ENCODE measurements around the gene DONSON. TPM values are rescaled to one million over a fixed set of nuclear protein-coding genes. Genes with fewer than 3 reads are reported as not detected.
A peak's percentile ranks its signal among the peaks of the same experiment; 100 is the strongest.

The DONSON gene
- total and polyA plus RNA-seq, 9 of the 15 experiments (the other 6 are each of a cell fraction or from before 2014, with no cell fraction given) = 26.7 to 124 (median 62.6) TPM

GRCh38 chr21:33552999-33553598 lies 35.4 kb downstream of the DONSON start:
- Histone ChIP-seq H3K9ac (ENCODE audit: insufficient read depth in 1 of 2, low read depth in 2 of 2, low read length in 2 of 2) (no peak overlapping the region), H3K4me2 (ENCODE audit: insufficient read depth, low read length) (no peak overlapping the region), H3K9me3 (replicated peaks; ENCODE audit: control insufficient read depth, insufficient read depth, low read depth, low read length) (peaks cover 31% of the 10 kb centered on the region), H3K4me3 (no peak overlapping the region), H2AFZ (ENCODE audit: low read depth, low read length) (no peak overlapping the region), H3K79me2 (ENCODE audit: control insufficient read depth, insufficient read depth, low read length) (peaks cover 97% of the 10 kb centered on the region), H4K20me1 (replicated peaks; ENCODE audit: control insufficient read depth, insufficient read depth, low read length) (0 out of 2 replicates have a peak, but pooled peaks cover 4% of the 10 kb centered on the region), H3K4me1 (replicated peaks in 1 of 2; ENCODE audit: control insufficient read depth in 2 of 2, insufficient read depth in 2 of 2, low read length in 2 of 2) (peaks cover 0 to 9% of the 10 kb centered on the region in 2 experiments; a peak in 1 of 5 replicates), H3K36me3 (ENCODE audit: control insufficient read depth, insufficient read depth, low read length) (peaks cover 97% of the 10 kb centered on the region), H3K27me3 (ENCODE audit: control insufficient read depth in 2 of 2, insufficient read depth in 2 of 2, low read length in 2 of 2) (no peaks in the 10 kb centered on the region), H3K27ac (ENCODE audit: extremely low read depth, low read depth, low read length) (no peak overlapping the region), H3K9me1 (ENCODE audit: control insufficient read depth, insufficient read depth, low read length) (no peaks in the 10 kb centered on the region)
- ChIA-PET CTCF (ENCODE audit: low intra/inter-chr PET ratio) (no interaction called here), POLR2A (interaction anchor here (1.3 to 10.6 kb wide), 3 partner anchors 9 to 29 kb away, joined by 3 to 130 read pairs (median 99); partner anchors contain the start of genes GART and SON)
- BruUV-seq (replicated peaks) = no TSS peak
- ATAC-seq (peak; percentile 12), DNase-seq (ENCODE audit: extremely low read depth in 1 of 4, low spot score in 3 of 4) (no peak), FAIRE-seq (no peak)
- intact Hi-C loops (cut with micrococcal nuclease) (no loop called here), in situ Hi-C loops (cut with MboI) (no loop called here)
- 98% methylated on average over 12 of the region's 12 CpGs for WGBS (ENCODE audit: insufficient coverage, low coverage, missing lambda C conversion rate)
- TF ChIP-seq ZNF449 (CRISPR knock-in tag; IDR thresholded peaks at IDR 0.05) (no peak), POLR2B (IDR thresholded peaks at IDR 0.05; ENCODE audit: low read depth, partially characterized antibody) (no peak), NBN (IDR thresholded peaks at IDR 0.05; ENCODE audit: low read depth) (no peak), POLR2G (IDR thresholded peaks at IDR 0.05; ENCODE audit: low read depth, low read length) (peak; percentile 39; the same call in 1 of the 2 replicates), TFAP4 (CRISPR knock-in tag; IDR thresholded peaks at IDR 0.05; ENCODE audit: borderline replicate concordance) (no peak), TCF7 (IDR thresholded peaks at IDR 0.05; ENCODE audit: borderline replicate concordance) (no peak), MXD1 (CRISPR knock-in tag; IDR thresholded peaks at IDR 0.05; ENCODE audit: borderline replicate concordance, poor library complexity, severe bottlenecking) (no peak), MTF1 (CRISPR knock-in tag; IDR thresholded peaks at IDR 0.05; ENCODE audit: borderline replicate concordance) (no peak), FUS (optimal IDR thresholded peaks at IDR 0.05; ENCODE audit: low read depth, low read length) (no peak), NFYB (IDR thresholded peaks at IDR 0.05; ENCODE audit: extremely low read depth, insufficient read length) (no peak), MBD1 (CRISPR knock-in tag; IDR thresholded peaks at IDR 0.05) (no peak), AFF4 (CRISPR knock-in tag; IDR thresholded peaks at IDR 0.05) (no peak)
